ENCODE results near the gene RB1.

The RB1 gene

GRCh38 chr13:48316826-48317510, 13.4 kb downstream of the RB1 start:
- Histone ChIP-seq H3K9ac (ENCODE audit: low read length) (no peak overlapping the region), H3K9me3 (ENCODE audit: low read length) (peaks cover 9% of the 10 kb centered on the region; the same call in 1 of the 2 replicates), H3K4me3 (ENCODE audit: low read depth, low read length, poor library complexity, severe bottlenecking) (no peak overlapping the region), H3K27me3 (ENCODE audit: insufficient read depth, low read length) (no peaks in the 10 kb centered on the region), H3K27ac (ENCODE audit: low read depth, low read length, poor library complexity, severe bottlenecking) (no peak overlapping the region), H3K36me3 (ENCODE audit: insufficient read depth, low read length) (peaks cover 70% of the 10 kb centered on the region), H2AFZ (ENCODE audit: low read length) (no peak overlapping the region), H3K4me2 (ENCODE audit: low read length) (no peak overlapping the region), H3F3A (ENCODE audit: insufficient read depth, low read length) (no peaks in the 10 kb centered on the region), H3K79me2 (ENCODE audit: insufficient read depth, low read length) (peaks cover 14% of the 10 kb centered on the region), H3K9me2 (ENCODE audit: low read depth, low read length) (no peaks in the 10 kb centered on the region), H3K4me1 (ENCODE audit: insufficient read depth, low read length, severe bottlenecking) (no peaks in the 10 kb centered on the region), H4K20me1 (ENCODE audit: insufficient read depth, low read length) (no peaks in the 10 kb centered on the region)
- no peak for TF ChIP-seq CTCF (IDR thresholded peaks at IDR 0.05; ENCODE audit: low read length)
- TF ChIP-seq EZH2 (IDR thresholded peaks at IDR 0.05; ENCODE audit: borderline replicate concordance, low read length) = no peak

GRCh38 chr13:48317511-48318376, 14.2 kb downstream of the RB1 start:
- H3K79me2 ChIP-seq (ENCODE audit: insufficient read depth, low read length) = peaks cover 6% of the 10 kb centered on the region; the same call in 1 of the 2 replicates
- no peak overlapping the region for H2AFZ ChIP-seq (ENCODE audit: low read length)
- H4K20me1 ChIP-seq (ENCODE audit: insufficient read depth, low read length) = no peaks in the 10 kb centered on the region

GRCh38 chr13:48318377-48318811, 14.8 kb downstream of the RB1 start:
- peak overlapping the region; percentile 27; the same call in 1 of the 2 replicates for H3K4me2 ChIP-seq (ENCODE audit: low read length)
- TF ChIP-seq CTCF (IDR thresholded peaks at IDR 0.05; ENCODE audit: low read length) (no peak), EZH2 (IDR thresholded peaks at IDR 0.05; ENCODE audit: borderline replicate concordance, low read length) (no peak)
- no peak overlapping the region for H3K27ac ChIP-seq (ENCODE audit: low read depth, low read length, poor library complexity, severe bottlenecking)
- no peak overlapping the region for H3K9ac ChIP-seq (ENCODE audit: low read length)
- no peaks in the 10 kb centered on the region for H3F3A ChIP-seq (ENCODE audit: insufficient read depth, low read length)
- no peaks in the 10 kb centered on the region for H3K4me1 ChIP-seq (ENCODE audit: insufficient read depth, low read length, severe bottlenecking)
- H3K4me3 ChIP-seq (ENCODE audit: low read depth, low read length, poor library complexity, severe bottlenecking) = peak overlapping the region; percentile 24
- H3K27me3 ChIP-seq (ENCODE audit: insufficient read depth, low read length) = no peaks in the 10 kb centered on the region
- no peaks in the 10 kb centered on the region for H4K20me1 ChIP-seq (ENCODE audit: insufficient read depth, low read length)
- peaks cover 5% of the 10 kb centered on the region for H3K79me2 ChIP-seq (ENCODE audit: insufficient read depth, low read length)
- H3K9me3 ChIP-seq (ENCODE audit: low read length) = peaks cover 8% of the 10 kb centered on the region; the same call in 1 of the 2 replicates
- H2AFZ ChIP-seq (ENCODE audit: low read length) = no peak overlapping the region
- peaks cover 56% of the 10 kb centered on the region for H3K36me3 ChIP-seq (ENCODE audit: insufficient read depth, low read length)
- H3K9me2 ChIP-seq (ENCODE audit: low read depth, low read length) = no peaks in the 10 kb centered on the region

More at GRCh38 chr13:48317511-48318376, 14.2 kb downstream of the RB1 start:
- H3K4me3 ChIP-seq (ENCODE audit: low read depth, low read length, poor library complexity, severe bottlenecking) = peak overlapping the region; percentile 24
- no peak overlapping the region for H3K9ac ChIP-seq (ENCODE audit: low read length)
- peaks cover 12% of the 10 kb centered on the region; the same call in 1 of the 2 replicates for H3K9me3 ChIP-seq (ENCODE audit: low read length)
- H3K4me2 ChIP-seq (ENCODE audit: low read length) = peak overlapping the region; percentile 27; the same call in 1 of the 2 replicates
- no peaks in the 10 kb centered on the region for H3K9me2 ChIP-seq (ENCODE audit: low read depth, low read length)
- H3K4me1 ChIP-seq (ENCODE audit: insufficient read depth, low read length, severe bottlenecking) = no peaks in the 10 kb centered on the region
- no peaks in the 10 kb centered on the region for H3F3A ChIP-seq (ENCODE audit: insufficient read depth, low read length)
- no peaks in the 10 kb centered on the region for H3K27me3 ChIP-seq (ENCODE audit: insufficient read depth, low read length)
- no peak for TF ChIP-seq EZH2 (IDR thresholded peaks at IDR 0.05; ENCODE audit: borderline replicate concordance, low read length)
- no peak for TF ChIP-seq CTCF (IDR thresholded peaks at IDR 0.05; ENCODE audit: low read length)
- peaks cover 62% of the 10 kb centered on the region for H3K36me3 ChIP-seq (ENCODE audit: insufficient read depth, low read length)
- H3K27ac ChIP-seq (ENCODE audit: low read depth, low read length, poor library complexity, severe bottlenecking) = no peak overlapping the region
